Activated CD4-positive, alpha-beta T cell treated with anti-CD3 and anti-CD28 coated beads for 48 hours (primary cell): ENCODE results near the gene ABCC4.

Experiments
- DNase-seq: peaks from one replicate; pipeline ENCODE4 v3.0.0-alpha.2; 2020

ABCC4 gene

DNA sequence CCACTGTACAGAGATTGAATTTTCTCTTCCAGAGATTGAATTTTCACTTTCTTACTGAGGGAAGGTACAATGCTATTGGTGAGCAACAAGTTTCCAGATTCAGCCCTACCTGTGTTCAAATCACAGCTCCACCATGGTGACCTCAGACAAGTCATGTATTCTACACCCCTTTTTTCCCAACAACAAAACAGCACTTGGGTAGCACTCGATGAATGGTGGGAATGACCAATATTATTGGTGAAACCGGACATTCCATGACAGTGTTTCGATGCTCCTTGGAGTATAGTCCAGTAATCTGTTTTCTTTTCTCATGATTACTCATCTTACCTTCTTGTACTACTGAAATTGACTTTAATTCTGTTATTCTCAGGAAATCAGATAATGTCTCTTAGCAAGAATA, 322.7 kb downstream of the ABCC4 start:
- no peak for DNase-seq

DNA sequence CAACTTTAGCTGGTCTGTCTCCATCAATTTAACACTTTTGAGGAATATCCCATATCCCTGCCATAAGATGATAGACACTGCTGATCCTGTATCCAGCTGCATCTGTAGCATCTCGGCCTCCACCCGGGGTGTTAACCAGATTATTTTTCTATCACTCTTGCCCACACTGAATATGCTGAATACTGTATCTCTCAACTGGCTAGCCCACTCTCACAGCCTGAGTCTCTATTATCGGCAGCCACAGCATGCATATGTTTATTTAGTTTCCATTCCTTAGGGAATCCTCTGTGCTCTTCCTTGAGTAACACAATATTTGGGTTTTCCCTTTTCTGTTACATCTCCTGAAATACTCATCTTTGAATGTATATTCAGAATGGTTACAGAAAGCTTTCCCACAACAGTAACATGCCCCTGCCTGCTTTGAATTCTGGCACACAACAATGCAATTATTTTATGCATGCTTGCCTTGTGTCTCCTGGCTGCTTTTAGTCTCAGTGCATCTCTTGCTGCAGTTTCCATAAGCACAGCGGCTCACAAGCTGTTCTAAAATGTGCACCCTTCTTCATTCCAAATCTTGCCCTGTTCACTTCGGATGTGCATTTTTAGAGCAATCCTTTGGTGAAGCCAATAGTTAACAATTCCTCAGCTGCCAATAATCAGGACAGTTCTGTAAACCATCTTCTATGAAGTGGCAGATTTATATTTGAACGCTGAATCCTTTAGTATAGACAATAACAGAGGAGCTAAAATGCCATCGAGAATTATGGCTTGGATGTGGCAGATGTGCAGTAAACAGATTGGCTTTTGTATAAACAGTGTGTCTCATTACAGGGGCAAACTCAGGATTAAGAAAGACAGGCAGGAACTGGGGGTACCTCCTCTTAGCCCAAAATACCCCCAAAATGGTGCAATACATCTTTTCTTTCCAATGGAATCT, 327.0 kb downstream of the ABCC4 start:
- DNase-seq, result no peak

DNA sequence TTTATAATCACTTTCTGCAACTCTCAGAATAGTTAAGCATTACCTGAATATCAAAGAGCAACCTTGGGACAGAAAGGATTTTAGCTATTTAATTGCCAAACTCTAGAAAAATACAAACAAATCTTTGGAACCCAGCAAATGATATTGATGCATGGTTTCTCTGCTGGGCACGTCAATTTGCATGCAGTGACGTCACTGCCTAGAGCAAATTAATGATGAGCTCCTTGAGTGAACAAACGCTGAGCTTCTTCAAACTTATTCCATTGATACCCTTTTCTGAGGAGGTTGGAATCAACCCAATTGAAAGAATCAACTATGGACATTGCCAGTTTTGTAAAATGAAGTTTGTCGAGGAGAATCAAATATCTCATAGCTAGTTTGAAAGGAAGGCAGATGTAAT, 329.0 kb downstream of the ABCC4 start:
- no peak for DNase-seq
